Heart right ventricle (tissue), 16 donors: ENCODE measurements around the gene NWD2. TPM values are rescaled to one million over a fixed set of nuclear protein-coding genes. Genes with fewer than 3 reads are reported as not detected.

Experiments used
- ATAC-seq, 8 donors: fragments of 200-7000 bp; cut with Tn5 transposase; one replicate each; pipeline ENCODE4 v1.9.1; 2020; ENCODE audit warnings: mild to moderate bottlenecking in 8 of 8, moderate library complexity in 8 of 8, moderate number of reproducible peaks in 1 of 8
- DNase-seq, 2 donors: peaks; one replicate each; pipeline ENCODE4 v3.0.0-alpha.2; 2020
- H3K27ac ChIP-seq, 10 donors: fragments of 200-600 bp; sonication (generic) in 2 of 10; one replicate each; pipeline versions ENCODE4 v1.5.0 to v1.8.0; 2020 to 2022; ENCODE audit warnings: mild to moderate bottlenecking in 3 of 10
- H3K27me3 ChIP-seq, 7 donors: fragments of 200-600 bp; one replicate each; pipeline ENCODE4 v1.8.0; 2021 to 2022; ENCODE audit warnings: mild to moderate bottlenecking in 2 of 7
- H3K36me3 ChIP-seq, 9 donors: fragments of 200-600 bp; sonication (generic) in 1 of 9; one replicate each; pipeline versions ENCODE4 v1.5.0 to v1.8.0; 2020 to 2022; ENCODE audit warnings: mild to moderate bottlenecking in 2 of 9
- H3K4me1 ChIP-seq, 9 donors: fragments of 200-600 bp; sonication (generic) in 1 of 9; one replicate each; pipeline versions ENCODE4 v1.5.0 to v1.8.0; 2020 to 2022; ENCODE audit warnings: mild to moderate bottlenecking in 4 of 9
- H3K4me3 ChIP-seq, 10 donors: fragments of 200-600 bp; sonication (generic) in 2 of 10; one replicate each; pipeline versions ENCODE4 v1.5.0 to v1.8.0; 2020 to 2022; ENCODE audit warnings: mild to moderate bottlenecking in 7 of 10, moderate library complexity in 2 of 10
- H3K9me3 ChIP-seq, 11 donors: fragments of 200-600 bp in 10 of 11; sonication (generic) in 2 of 11; one replicate each; pipeline versions ENCODE4 v1.5.0 to v1.8.0; 2013 to 2022; ENCODE audit warnings: mild to moderate bottlenecking in 2 of 11, control low read depth in 1 of 11, moderate library complexity in 1 of 11
- WGBS, 2 donors: extraction: QIAGEN DNeasy Blood & Tissue Kit; methylation state at CpG; one replicate each; pipeline ENCODE4 v1.1.7; 2013; ENCODE audit warnings: inconsistent platforms in 1 of 2; 5-methylcytosine and 5-hydroxymethylcytosine counted together
- intact Hi-C, 10 donors: fragments of 100-400 bp; cut with DNase I; formaldehyde crosslinking; loops; one replicate each; pipeline versions ENCODE4 v1.11.1 to v1.14.2; 2022
- polyA plus RNA-seq, 2 donors: library from polyadenylated mRNA; stranded (reverse); fragments of 200-250 nt; gene quantifications; one replicate each; pipeline ENCODE4 v1.2.3, GENCODE V29; 2013
- total RNA-seq, 10 donors: library from RNA; stranded (reverse); fragmentation: NEBNext Ultra II Directional in 3 of 10; extraction: Animal tissue kit (Norgen Biotek cat#: 25700) in 3 of 10; gene quantifications; one replicate each; pipeline versions ENCODE4 v1.2.1 to v1.2.4, GENCODE V29; 2021 to 2023
- TF ChIP-seq, protein P1 (sequence below), 9 donors: fragments of 200-600 bp; sonication (generic) in 2 of 9; IDR thresholded peaks; one replicate each; pipeline versions ENCODE4 v1.5.0 to v1.8.0; 2021 to 2022; ENCODE audit warnings: antibody characterized with exemption in 9 of 9, mild to moderate bottlenecking in 5 of 9, moderate library complexity in 1 of 9
- donor health status: Arrhythmogenic right ventricular cardiomyopathy.
- donor health status: ischemic (EF 13 %, LVEDD 7.1; RV severe dilation, severe dysfunction).
- donor health status: healthy with polysubstance abuse.
- donor health status: DM: no; HTN: yes; CAD: no.
- donor health status: DM: no; HTN: no; CAD: no.
- donor health status: ischemic (EF 25% LVEDD 6.9; RV normal size, moderate dysfunction).
- donor health status: ischemic (EF 25% LVEDD 5.7; RV mildly dilated, moderate dysfunction).
- donor health status: healthy.
- donor health status: DM: yes; HTN: yes; CAD: no.
- donor health status: Ischemic cardiomyopathy.
- donor health status: ischemic (EF 35%, LVEDD 5.7; RV mildly dilated, moderate dysfunction).
- donor health status: nonischemic (EF 11% LVEDD 7.7; RV severe dilation, severe dysfunction).
- donor health status: DM: yes; HTN: yes; CAD: no.
- donor health status: PGD.
- donor health status: ischemic (EF 29% LVEDD 5.4; RV normal size, mild dysfunction).
- donor health status: nonischemic (EF 23%, LVEDD 6.1; RV moderate dilation, normal function).

The NWD2 gene
- total and polyA plus RNA-seq, 12 donors, result 0.02 to 0.37 (median 0.04) TPM; not detected in 7

DNA sequence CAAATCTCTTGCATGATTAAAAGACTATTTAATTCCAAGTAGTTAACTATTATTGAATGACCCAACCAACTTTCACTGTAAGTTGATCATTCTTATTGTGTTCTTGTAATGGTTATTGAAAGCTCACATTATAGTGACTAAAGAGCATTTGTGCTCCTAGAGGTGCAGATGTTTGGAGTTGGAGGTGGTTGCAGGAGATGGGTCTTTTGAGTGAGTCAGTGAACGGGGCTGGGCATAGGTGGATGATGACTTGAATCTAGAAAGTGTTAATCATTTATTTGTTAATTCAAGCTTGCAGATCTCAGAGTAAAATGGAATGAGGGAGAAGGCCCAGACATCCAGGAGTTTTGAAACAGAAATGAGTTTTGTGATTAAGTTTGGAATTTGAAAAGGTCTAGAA, 13.7 kb downstream of the NWD2 start:
- H3K27me3 ChIP-seq, result peaks cover 0 to 5% (median 0%) of the 10 kb centered on the region in 7 donors
- no peak for DNase-seq
- no peak overlapping the region for H3K27ac ChIP-seq
- no peaks in the 10 kb centered on the region for H3K9me3 ChIP-seq
- no peak overlapping the region for H3K4me3 ChIP-seq
- no peaks in the 10 kb centered on the region for H3K36me3 ChIP-seq
- TF ChIP-seq, protein P1, sequence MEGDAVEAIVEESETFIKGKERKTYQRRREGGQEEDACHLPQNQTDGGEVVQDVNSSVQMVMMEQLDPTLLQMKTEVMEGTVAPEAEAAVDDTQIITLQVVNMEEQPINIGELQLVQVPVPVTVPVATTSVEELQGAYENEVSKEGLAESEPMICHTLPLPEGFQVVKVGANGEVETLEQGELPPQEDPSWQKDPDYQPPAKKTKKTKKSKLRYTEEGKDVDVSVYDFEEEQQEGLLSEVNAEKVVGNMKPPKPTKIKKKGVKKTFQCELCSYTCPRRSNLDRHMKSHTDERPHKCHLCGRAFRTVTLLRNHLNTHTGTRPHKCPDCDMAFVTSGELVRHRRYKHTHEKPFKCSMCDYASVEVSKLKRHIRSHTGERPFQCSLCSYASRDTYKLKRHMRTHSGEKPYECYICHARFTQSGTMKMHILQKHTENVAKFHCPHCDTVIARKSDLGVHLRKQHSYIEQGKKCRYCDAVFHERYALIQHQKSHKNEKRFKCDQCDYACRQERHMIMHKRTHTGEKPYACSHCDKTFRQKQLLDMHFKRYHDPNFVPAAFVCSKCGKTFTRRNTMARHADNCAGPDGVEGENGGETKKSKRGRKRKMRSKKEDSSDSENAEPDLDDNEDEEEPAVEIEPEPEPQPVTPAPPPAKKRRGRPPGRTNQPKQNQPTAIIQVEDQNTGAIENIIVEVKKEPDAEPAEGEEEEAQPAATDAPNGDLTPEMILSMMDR (IDR thresholded peaks at IDR 0.05), result no peak
- H3K4me1 ChIP-seq, result no peaks in the 10 kb centered on the region
- ATAC-seq, result no peak
- intact Hi-C loops, result no loop called here
- WGBS, 2 donors, result 76 to 77% methylated on average over 1 of the region's 1 CpG

DNA sequence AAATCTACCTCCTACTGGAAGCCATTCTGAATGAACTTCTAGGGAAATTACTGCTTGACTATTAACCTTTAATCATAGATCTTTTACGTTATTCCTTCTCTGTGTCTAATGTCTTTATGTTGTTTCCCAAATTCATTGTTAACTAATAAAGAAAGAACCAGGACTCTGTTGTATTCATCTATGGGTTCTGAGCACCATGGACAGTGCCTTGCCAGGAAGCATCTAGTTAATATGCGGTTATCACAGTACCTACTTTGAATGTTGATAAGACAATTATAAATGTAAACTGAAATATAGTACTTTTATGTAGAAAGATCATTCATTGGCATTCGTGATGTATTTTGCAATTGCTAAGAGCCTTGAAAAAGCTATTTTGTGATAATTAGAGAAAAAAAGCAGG, 23.8 kb downstream of the NWD2 start:
- TF ChIP-seq, protein P1 (IDR thresholded peaks at IDR 0.05), result no peak
- H3K27me3 ChIP-seq, result no peaks in the 10 kb centered on the region
- 59% methylated on average over 3 of the region's 3 CpGs for WGBS, 2 donors
- no peaks in the 10 kb centered on the region for H3K4me1 ChIP-seq
- no peak overlapping the region for H3K27ac ChIP-seq
- ATAC-seq (no peak), DNase-seq (no peak)
- intact Hi-C loops, result no loop called here
- no peaks in the 10 kb centered on the region for H3K36me3 ChIP-seq
- H3K4me3 ChIP-seq, result no peak overlapping the region
- H3K9me3 ChIP-seq, result no peaks in the 10 kb centered on the region

DNA sequence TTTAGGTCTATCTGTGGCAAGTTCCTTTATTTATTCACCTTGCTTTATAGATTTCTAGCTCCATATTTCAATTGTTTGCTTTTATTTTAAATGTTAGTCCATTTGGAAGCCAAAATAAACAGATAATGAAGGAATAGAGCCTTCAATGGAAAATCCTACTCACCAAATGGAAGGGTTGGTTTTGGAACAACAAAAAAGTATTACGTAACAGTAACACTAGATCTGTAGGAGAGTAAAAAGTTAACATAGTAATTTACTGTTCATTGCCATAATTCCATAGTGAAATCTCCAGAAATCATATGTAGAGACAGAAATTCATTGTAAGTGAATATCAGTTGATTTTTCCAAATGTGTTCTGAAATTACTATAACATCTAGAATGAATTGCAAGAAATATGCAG, 34.6 kb downstream of the NWD2 start:
- 76 to 87% methylated on average over 1 of the region's 1 CpG for WGBS, 2 donors
- Histone ChIP-seq H3K9me3 (peaks cover 0 to 34% (median 0%) of the 10 kb centered on the region in 11 donors), H3K4me1 (no peaks in the 10 kb centered on the region), H3K4me3 (no peak overlapping the region), H3K36me3 (no peaks in the 10 kb centered on the region), H3K27ac (no peak overlapping the region), H3K27me3 (no peaks in the 10 kb centered on the region)
- intact Hi-C loops, result no loop called here
- ATAC-seq, result no peak
- DNase-seq, result no peak
- TF ChIP-seq, protein P1 (IDR thresholded peaks at IDR 0.05), result no peak

DNA sequence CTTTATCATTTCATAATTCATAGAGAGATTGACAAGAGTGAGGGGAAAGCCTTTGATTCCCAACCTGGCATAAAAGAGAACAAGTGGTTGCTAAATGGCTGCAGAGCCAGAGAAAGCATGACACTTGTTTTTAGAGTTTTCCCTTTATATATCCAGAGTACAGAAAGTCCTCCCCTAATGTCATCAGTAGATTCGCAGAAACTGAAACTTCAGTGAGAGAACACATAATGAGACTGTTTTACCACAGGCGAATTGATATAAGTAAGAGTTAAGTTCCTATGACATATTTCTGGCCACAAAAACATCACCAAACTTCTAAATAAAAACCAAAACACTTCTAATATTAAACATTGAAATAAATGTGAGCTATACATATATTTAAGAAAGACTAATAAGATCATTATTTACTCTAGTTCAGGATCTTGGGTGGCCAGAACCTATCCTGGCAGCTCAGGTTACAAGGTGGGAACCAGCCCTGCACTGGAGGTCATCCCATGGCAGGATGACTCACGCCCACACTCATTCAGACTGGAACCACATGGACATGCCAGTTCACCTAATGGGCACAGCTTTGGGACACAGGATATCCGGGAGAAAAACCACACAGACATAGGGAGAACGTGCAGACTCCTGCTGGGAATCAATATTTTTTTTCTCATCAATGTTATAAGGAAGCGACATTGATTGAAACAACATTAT, 35.5 kb downstream of the NWD2 start:
- no peaks in the 10 kb centered on the region for H3K4me1 ChIP-seq
- no peaks in the 10 kb centered on the region for H3K27me3 ChIP-seq
- H3K36me3 ChIP-seq, result no peaks in the 10 kb centered on the region
- no peak overlapping the region for H3K27ac ChIP-seq
- 68 to 78% methylated on average over 6 of the region's 6 CpGs for WGBS, 2 donors
- no peak overlapping the region for H3K4me3 ChIP-seq
- DNase-seq (no peak), ATAC-seq (no peak)
- peaks cover 0 to 34% (median 0%) of the 10 kb centered on the region in 11 donors for H3K9me3 ChIP-seq
- TF ChIP-seq, protein P1 (IDR thresholded peaks at IDR 0.05), result no peak
- intact Hi-C loops, result no loop called here
